ENCODE data around the gene DNMT3L.

DNA sequence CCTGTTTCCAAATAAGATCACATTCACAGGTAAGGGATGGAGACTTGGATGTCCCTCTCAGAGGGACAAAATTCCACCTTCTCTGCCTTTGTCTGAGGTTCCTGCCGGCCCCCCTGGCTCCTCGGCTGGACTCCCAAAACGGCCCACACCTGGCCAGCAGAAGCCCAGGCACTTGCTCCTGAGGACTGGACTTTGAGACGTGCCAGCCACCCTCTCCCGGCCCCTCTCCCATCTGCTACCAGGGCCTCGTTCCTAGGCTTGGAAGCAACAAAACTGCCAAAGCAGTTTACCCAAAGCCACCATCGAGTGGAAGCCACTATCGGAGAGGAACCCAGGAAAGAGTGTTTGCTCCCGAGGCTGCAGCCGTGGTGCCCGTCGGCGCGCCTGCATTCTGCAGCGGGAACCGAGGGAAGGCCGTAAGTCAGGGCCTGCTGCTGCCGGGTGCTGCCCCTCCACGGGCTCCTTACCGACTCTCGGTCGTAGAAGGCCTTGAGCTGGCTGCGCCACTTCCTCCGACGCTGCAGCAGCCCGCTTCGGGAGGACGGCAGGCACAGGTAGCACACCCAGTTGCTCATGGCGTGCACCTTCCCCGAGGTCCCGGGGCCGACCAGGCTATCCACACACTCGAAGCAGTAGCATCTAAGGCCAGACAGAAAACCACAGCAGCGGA, 3.5 kb downstream of the DNMT3L start:
- TF ChIP-seq, protein P1, sequence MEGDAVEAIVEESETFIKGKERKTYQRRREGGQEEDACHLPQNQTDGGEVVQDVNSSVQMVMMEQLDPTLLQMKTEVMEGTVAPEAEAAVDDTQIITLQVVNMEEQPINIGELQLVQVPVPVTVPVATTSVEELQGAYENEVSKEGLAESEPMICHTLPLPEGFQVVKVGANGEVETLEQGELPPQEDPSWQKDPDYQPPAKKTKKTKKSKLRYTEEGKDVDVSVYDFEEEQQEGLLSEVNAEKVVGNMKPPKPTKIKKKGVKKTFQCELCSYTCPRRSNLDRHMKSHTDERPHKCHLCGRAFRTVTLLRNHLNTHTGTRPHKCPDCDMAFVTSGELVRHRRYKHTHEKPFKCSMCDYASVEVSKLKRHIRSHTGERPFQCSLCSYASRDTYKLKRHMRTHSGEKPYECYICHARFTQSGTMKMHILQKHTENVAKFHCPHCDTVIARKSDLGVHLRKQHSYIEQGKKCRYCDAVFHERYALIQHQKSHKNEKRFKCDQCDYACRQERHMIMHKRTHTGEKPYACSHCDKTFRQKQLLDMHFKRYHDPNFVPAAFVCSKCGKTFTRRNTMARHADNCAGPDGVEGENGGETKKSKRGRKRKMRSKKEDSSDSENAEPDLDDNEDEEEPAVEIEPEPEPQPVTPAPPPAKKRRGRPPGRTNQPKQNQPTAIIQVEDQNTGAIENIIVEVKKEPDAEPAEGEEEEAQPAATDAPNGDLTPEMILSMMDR (IDR thresholded peaks at IDR 0.05) = no peak
- no peak for TF ChIP-seq POLR2A (IDR thresholded peaks at IDR 0.05)
